ENCODE measurements around the gene FXYD4. TPM values are rescaled to one million over a fixed set of nuclear protein-coding genes. Genes with fewer than 3 reads are reported as not detected.

FXYD4 gene
- total RNA-seq, 4 donors from 2014 or later, result not detected

- no peaks in the 10 kb centered on the region for H3K9me3 ChIP-seq
- no peak for DNase-seq
- peaks cover 15 to 60% (median 31%) of the 10 kb centered on the region in 3 donors for H3K36me3 ChIP-seq
- peak overlapping the region; percentile 97 to 99 (median 98) for H3K27ac ChIP-seq
- no peak for TF ChIP-seq POLR2A (IDR thresholded peaks at IDR 0.05)
- no peak for TF ChIP-seq CTCF (IDR thresholded peaks at IDR 0.05)
- no peaks in the 10 kb centered on the region for H3K27me3 ChIP-seq
- intact Hi-C loops (cut with DNase I), result no loop called here
- H3K4me3 ChIP-seq, result peak overlapping the region in 2 of 4 donors; percentile 72 to 86
- 62 to 81% methylated on average over 4 to 6 of the region's 6 CpGs for WGBS, 2 donors
- H3K4me1 ChIP-seq, result peaks cover 19 to 97% (median 46%) of the 10 kb centered on the region in 3 donors
These were observed 23.4 kb downstream of the FXYD4 start for GRCh38 chr10:43394868-43395267.

GRCh38 chr10:43395571-43396060, 24.2 kb downstream of the FXYD4 start:
- Histone ChIP-seq H3K4me3 (peak overlapping the region; percentile 63 to 86 (median 68)), H3K27ac (peak overlapping the region; percentile 97 to 99 (median 98)), H3K36me3 (peaks cover 15 to 52% (median 24%) of the 10 kb centered on the region in 3 donors), H3K9me3 (no peaks in the 10 kb centered on the region), H3K4me1 (peaks cover 19 to 97% (median 47%) of the 10 kb centered on the region in 3 donors), H3K27me3 (no peaks in the 10 kb centered on the region)
- intact Hi-C loops (cut with DNase I), result no loop called here
- 7 to 30% methylated on average over 3 to 11 of the region's 18 CpGs for WGBS, 2 donors
- no peak for DNase-seq
- TF ChIP-seq POLR2A (IDR thresholded peaks at IDR 0.05) (no peak), CTCF (IDR thresholded peaks at IDR 0.05) (no peak)

- peak overlapping the region; percentile 97 to 99 (median 98) for H3K27ac ChIP-seq
- intact Hi-C loops (cut with DNase I), result no loop called here
- WGBS, 2 donors, result 0 to 1% methylated on average over 6 to 15 of the region's 71 CpGs
- no peak for DNase-seq
- H3K4me3 ChIP-seq, result peak overlapping the region; percentile 63 to 86 (median 68)
- H3K4me1 ChIP-seq, result peaks cover 19 to 97% (median 50%) of the 10 kb centered on the region in 3 donors
- H3K27me3 ChIP-seq, result no peaks in the 10 kb centered on the region
- H3K9me3 ChIP-seq, result no peaks in the 10 kb centered on the region
- peak in 1 of 6 experiments; percentile 4 for TF ChIP-seq CTCF (IDR thresholded peaks at IDR 0.05)
- TF ChIP-seq POLR2A (IDR thresholded peaks at IDR 0.05), result no peak
- peaks cover 15 to 46% (median 17%) of the 10 kb centered on the region in 3 donors for H3K36me3 ChIP-seq
These were observed 24.9 kb downstream of the FXYD4 start for GRCh38 chr10:43396061-43396927.

- TF ChIP-seq CTCF (IDR thresholded peaks at IDR 0.05) (peak in 1 of 6 experiments; percentile 12), POLR2A (IDR thresholded peaks at IDR 0.05) (peak in 2 of 4 donors; percentile 69 to 71)
- H3K4me1 ChIP-seq, result peaks cover 19 to 98% (median 56%) of the 10 kb centered on the region in 3 donors
- H3K4me3 ChIP-seq, result peak overlapping the region; percentile 63 to 86 (median 68)
- peak overlapping the region; percentile 97 to 99 (median 98) for H3K27ac ChIP-seq
- 1 to 2% methylated on average over 13 to 23 of the region's 70 CpGs for WGBS, 2 donors
- no peaks in the 10 kb centered on the region for H3K9me3 ChIP-seq
- peak; percentile 51 for DNase-seq
- intact Hi-C loops (cut with DNase I), result no loop called here
- no peaks in the 10 kb centered on the region for H3K27me3 ChIP-seq
- H3K36me3 ChIP-seq, result peaks cover 7 to 43% (median 9%) of the 10 kb centered on the region in 3 donors
These were observed 25.6 kb downstream of the FXYD4 start for GRCh38 chr10:43396928-43397624.
